Thyroid gland (tissue), 4 donors: ENCODE results near the gene AJAP1.

ENCODE experiments used
- POLR2A ChIP-seq, 2 donors: fragments of 450-650 bp; IDR thresholded peaks; one replicate each; pipeline ENCODE4 v1.6.1; 2017; ENCODE audit warnings: antibody characterized with exemption in 2 of 2, mild to moderate bottlenecking in 2 of 2, moderate library complexity in 1 of 2
- TF ChIP-seq, protein P1 (sequence below), 6 experiments: fragments of 200-600 bp in 3 of 6; fragments of 450-650 bp in 3 of 6; sonication (generic) in 3 of 6; IDR thresholded peaks; one replicate each; pipeline ENCODE4 v1.5.1; 2016 to 2019; ENCODE audit warnings: antibody characterized with exemption in 6 of 6, mild to moderate bottlenecking in 2 of 6, inconsistent platforms in 1 of 6, moderate library complexity in 1 of 6

DNA sequence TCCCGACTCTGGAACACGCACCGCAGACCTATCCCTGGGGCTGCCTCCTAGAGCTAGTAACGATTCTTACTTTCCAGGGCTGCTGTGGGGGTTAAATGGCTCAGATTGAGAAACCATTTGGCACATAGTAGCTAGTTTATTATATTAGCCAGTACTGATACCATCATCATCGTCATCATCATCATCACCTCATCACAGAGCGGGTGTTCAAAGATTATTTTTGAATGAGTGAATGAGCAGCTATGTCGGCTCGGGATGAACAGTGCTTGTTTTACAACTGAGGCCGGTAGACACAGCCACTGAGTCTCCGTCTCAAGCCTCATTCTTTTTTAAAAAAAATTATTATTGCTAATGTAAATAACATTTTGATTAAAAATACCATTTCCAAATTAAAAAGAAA lies 13.5 kb upstream of the AJAP1 start:
- TF ChIP-seq, protein P1, sequence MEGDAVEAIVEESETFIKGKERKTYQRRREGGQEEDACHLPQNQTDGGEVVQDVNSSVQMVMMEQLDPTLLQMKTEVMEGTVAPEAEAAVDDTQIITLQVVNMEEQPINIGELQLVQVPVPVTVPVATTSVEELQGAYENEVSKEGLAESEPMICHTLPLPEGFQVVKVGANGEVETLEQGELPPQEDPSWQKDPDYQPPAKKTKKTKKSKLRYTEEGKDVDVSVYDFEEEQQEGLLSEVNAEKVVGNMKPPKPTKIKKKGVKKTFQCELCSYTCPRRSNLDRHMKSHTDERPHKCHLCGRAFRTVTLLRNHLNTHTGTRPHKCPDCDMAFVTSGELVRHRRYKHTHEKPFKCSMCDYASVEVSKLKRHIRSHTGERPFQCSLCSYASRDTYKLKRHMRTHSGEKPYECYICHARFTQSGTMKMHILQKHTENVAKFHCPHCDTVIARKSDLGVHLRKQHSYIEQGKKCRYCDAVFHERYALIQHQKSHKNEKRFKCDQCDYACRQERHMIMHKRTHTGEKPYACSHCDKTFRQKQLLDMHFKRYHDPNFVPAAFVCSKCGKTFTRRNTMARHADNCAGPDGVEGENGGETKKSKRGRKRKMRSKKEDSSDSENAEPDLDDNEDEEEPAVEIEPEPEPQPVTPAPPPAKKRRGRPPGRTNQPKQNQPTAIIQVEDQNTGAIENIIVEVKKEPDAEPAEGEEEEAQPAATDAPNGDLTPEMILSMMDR (IDR thresholded peaks at IDR 0.05) = no peak
- no peak for TF ChIP-seq POLR2A (IDR thresholded peaks at IDR 0.05)
